Right cardiac atrium (tissue), 5 donors: ENCODE results near the gene SLC44A5. TPM values are rescaled to one million over a fixed set of nuclear protein-coding genes. Genes with fewer than 3 reads are reported as not detected.

Experiments used
- ATAC-seq, 2 donors: fragments of 200-7000 bp; cut with Tn5 transposase; one replicate each; pipeline versions ENCODE4 v1.8.0 to v1.9.1; 2020; ENCODE audit warnings: moderate library complexity in 2 of 2, mild to moderate bottlenecking in 1 of 2
- DNase-seq, 3 donors: peaks; one replicate each; pipeline ENCODE4 v3.0.0-alpha.2; 2020
- H3K27ac ChIP-seq: one replicate; pipeline ENCODE4 v1.5.1; 2013; ENCODE audit warnings: mild to moderate bottlenecking, low read length, control low read depth, moderate library complexity
- H3K27me3 ChIP-seq: one replicate; pipeline ENCODE4 v1.6.1; 2013; ENCODE audit not compliant: control insufficient read depth, insufficient read depth
- H3K4me1 ChIP-seq: one replicate; pipeline ENCODE4 v1.6.1; 2013; ENCODE audit warnings: low read length; ENCODE audit not compliant: control insufficient read depth, insufficient read depth
- H3K4me3 ChIP-seq: one replicate; pipeline ENCODE4 v1.5.1; 2013; ENCODE audit warnings: low read length, control low read depth
- H3K9me3 ChIP-seq: one replicate; pipeline ENCODE4 v1.6.1; 2013; ENCODE audit warnings: low read length; ENCODE audit not compliant: control insufficient read depth
- WGBS: extraction: QIAGEN DNeasy Blood & Tissue Kit; methylation state at CpG from one replicate; pipeline ENCODE4 v1.1.7; 2013; 5-methylcytosine and 5-hydroxymethylcytosine counted together
- intact Hi-C, 4 donors: fragments of 100-400 bp; cut with DNase I; formaldehyde crosslinking; loops; one replicate each; pipeline versions ENCODE4 v1.11.0 to v1.14.0; 2022 to 2023
- polyA plus RNA-seq: library from polyadenylated mRNA; stranded (reverse); fragments of 200-250 nt; gene quantifications from one replicate; pipeline ENCODE4 v1.2.3, GENCODE V29; 2013
- total RNA-seq, 4 donors: library from RNA; stranded (reverse); fragmentation: NEBNext Ultra II Directional; extraction: Animal tissue kit (Norgen Biotek cat#: 25700); gene quantifications; one replicate each; pipeline ENCODE4 v1.2.1, GENCODE V29; 2021
- donor health status: healthy with polysubstance abuse.
- donor health status: DM: no; HTN: yes; CAD: no.
- donor health status: DM: no; HTN: no; CAD: no.
- donor health status: DM: no; HTN: yes; CAD: no; lungs with severe emphysema.
- donor health status: DM: yes; HTN: yes; CAD: no.

Gene SLC44A5
- total and polyA plus RNA-seq, 5 donors, result 0.48 to 4.1 (median 1.2) TPM

DNA sequence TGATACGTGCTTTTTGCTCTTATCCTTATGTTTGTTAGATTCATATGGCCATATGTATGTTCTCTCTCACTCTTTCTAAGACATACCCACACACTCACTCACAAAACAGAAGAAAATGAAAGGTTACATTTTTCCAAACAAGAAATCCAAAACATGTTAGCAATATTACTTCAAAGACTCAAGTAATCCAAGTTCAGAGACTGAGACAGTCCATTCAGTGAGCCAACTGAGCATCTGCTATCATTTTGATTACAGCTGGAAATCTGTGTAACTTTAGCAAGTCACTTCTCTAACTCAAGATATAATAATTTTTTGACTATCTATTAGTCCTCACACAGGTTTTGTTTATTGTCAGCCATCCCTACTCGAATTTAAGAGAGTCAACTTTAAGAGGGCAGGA is 257.9 kb downstream of the SLC44A5 start:
- no peak for DNase-seq
- Histone ChIP-seq H3K27ac (no peak overlapping the region), H3K9me3 (no peaks in the 10 kb centered on the region), H3K27me3 (no peaks in the 10 kb centered on the region), H3K4me3 (no peak overlapping the region), H3K4me1 (no peaks in the 10 kb centered on the region)
- no peak for ATAC-seq
- WGBS, result 55% methylated on average over 2 of the region's 2 CpGs
- intact Hi-C loops, result no loop called here

DNA sequence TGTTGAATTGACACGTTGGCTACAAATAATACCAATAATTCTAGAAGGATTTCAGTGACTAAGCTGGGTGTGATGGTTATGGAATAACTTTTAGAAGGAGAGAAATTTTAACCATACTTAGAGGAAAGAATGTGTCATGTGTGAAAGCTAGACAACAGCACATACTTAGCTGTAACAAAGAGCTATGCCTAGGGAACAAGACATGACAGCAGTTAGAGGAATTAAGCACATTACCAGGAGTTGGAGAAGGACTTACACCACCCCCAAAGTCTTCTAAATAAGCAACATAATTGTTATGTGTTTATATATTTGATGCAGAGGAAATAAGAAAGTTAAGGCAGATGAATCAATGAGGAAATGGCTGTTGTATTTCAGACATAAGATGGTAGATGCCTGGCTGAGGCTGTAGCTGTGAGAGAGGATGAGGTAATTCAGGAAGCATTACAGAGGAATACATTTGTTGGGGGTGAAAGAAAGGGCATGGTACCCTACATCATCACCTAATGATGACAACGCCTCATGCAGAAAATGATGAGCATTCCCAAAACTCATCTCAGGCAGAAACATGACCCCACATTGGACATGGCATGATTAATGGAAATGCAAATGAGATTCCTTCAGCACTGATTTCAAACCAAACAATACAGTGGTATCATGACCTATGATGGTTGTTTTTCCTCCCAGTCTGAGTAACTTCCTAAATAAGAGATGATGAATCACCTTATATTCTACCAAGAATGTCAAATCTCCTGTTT is 265.2 kb downstream of the SLC44A5 start:
- intact Hi-C loops, result no loop called here

DNA sequence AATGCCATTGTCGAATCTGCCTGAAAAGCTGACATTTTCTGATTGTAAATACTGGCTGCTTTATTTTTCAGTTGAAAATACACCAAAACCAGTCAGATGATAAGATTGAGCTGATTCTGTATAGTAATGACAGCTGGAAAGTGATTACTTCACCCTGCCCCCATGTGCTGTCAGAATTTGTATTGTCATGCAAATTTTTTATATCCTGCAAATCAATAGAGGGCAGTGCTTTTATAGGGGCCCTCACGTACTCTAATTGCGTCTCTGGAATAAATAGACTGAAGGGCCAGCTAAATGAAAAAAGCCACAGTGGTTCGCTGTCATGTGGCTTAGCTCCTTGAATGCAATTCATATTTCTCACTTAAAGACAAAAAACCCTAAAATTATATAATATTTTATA is 268.1 kb downstream of the SLC44A5 start:
- intact Hi-C loops, result no loop called here
- no peak for DNase-seq
- ATAC-seq, result no peak
- WGBS, result 75% methylated on average over 4 of the region's 4 CpGs
- Histone ChIP-seq H3K27ac (no peak overlapping the region), H3K4me3 (no peak overlapping the region), H3K4me1 (no peaks in the 10 kb centered on the region), H3K27me3 (no peaks in the 10 kb centered on the region), H3K9me3 (no peaks in the 10 kb centered on the region)

More for the DNA sequence above, 265.2 kb downstream of the SLC44A5 start:
- peak in 1 of 2 donors; percentile 77 for ATAC-seq
- 57% methylated on average over 2 of the region's 2 CpGs for WGBS
- Histone ChIP-seq H3K9me3 (no peaks in the 10 kb centered on the region), H3K4me3 (no peak overlapping the region), H3K4me1 (no peaks in the 10 kb centered on the region), H3K27me3 (no peaks in the 10 kb centered on the region), H3K27ac (no peak overlapping the region)
- DNase-seq, result no peak

DNA sequence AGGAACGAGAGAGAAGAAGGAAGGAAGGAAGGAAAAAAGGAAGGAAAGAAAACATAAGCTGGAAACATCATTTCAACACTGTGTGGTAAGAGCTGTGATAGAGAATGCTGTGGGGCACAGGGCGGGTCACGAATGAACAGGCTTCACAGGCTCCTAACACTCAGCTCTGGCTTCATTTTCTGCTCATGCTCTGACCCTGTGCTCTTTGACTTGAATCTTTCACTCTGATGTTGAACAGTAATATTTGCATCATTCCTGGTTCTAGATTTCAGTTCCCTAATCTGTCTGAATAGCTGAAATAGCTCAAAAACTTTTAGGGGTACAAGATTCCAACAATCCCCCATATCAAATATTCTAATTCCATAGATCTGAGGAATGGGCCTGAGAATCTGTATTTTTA is 269.4 kb downstream of the SLC44A5 start:
- Histone ChIP-seq H3K9me3 (no peaks in the 10 kb centered on the region), H3K27me3 (no peaks in the 10 kb centered on the region), H3K27ac (no peak overlapping the region), H3K4me3 (no peak overlapping the region), H3K4me1 (no peaks in the 10 kb centered on the region)
- 79% methylated on average over 3 of the region's 3 CpGs for WGBS
- no peak for DNase-seq
- no peak for ATAC-seq
- intact Hi-C loops, result no loop called here

DNA sequence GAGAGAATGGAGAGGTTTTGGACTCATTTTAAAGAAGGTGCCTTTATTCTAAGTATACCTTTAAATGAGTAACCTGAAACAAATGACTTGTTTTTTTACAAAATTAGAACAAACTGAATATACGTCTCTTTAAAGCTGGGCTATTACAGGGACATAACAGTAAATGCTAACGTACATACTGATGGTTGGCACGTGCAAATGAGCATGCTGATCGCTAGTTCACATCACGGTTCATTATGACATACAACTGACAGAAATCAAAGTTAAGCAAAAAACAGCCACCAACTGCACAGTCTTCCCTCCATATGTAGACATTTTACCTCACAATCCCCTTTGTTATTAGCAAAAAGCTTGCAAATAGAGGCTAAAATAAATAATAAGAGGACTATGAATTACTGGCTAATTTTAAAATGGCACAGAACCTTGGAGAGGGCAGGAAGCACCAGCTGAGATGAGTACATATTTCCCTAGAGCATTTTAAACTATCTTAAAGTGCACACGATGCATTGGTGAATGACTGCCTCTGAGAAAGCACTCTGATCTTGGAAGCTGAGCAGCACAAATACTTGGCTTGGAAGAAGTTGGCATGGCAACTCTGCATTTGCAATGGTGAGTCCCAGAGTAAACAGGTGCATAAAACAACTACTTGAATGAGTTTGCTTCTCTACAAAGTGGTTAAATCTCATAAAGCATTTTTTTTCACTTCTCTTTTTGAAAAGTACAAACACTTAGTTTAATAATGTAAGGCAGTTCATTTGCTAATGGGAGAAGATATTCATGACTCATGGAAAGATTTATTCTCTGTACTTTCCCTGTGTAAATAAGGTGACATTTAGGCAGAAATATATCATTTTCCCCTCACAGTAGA is 272.1 kb downstream of the SLC44A5 start:
- WGBS, result 77% methylated on average over 6 of the region's 6 CpGs
- intact Hi-C loops, result no loop called here

DNA sequence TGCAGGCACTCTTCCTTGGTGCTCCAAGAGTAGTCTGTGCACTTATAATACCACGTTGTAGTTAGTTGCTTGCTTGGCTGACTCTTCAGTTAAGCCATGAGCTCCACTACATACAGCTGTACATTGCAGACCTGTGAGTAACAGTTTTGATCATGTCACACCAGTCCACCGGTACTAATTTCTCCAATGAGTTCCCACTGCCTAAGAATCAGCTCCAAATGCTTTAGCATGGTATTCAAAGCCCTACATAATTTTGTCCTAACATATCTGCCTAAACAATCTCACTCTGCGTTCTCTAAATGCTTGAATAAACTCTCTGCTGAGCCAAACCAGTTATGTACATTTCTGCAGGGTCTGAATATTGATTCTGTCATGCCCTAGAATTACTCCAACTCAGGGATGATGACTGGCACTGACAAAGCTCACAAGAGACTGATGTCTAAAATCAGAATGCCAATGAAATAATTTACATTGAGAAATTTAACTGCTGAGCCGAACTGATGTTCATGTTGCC is 276.0 kb downstream of the SLC44A5 start:
- no peak overlapping the region for H3K27ac ChIP-seq
- WGBS, result 75% methylated on average over 4 of the region's 4 CpGs
- ATAC-seq, result no peak
- no peaks in the 10 kb centered on the region for H3K27me3 ChIP-seq
- intact Hi-C loops, result no loop called here
- no peak for DNase-seq
- no peak overlapping the region for H3K4me3 ChIP-seq
- H3K9me3 ChIP-seq, result no peaks in the 10 kb centered on the region
- no peaks in the 10 kb centered on the region for H3K4me1 ChIP-seq

More for the DNA sequence above, 272.1 kb downstream of the SLC44A5 start:
- DNase-seq (no peak), ATAC-seq (no peak)
- Histone ChIP-seq H3K27ac (no peak overlapping the region), H3K4me1 (no peaks in the 10 kb centered on the region), H3K9me3 (no peaks in the 10 kb centered on the region), H3K27me3 (no peaks in the 10 kb centered on the region), H3K4me3 (no peak overlapping the region)

DNA sequence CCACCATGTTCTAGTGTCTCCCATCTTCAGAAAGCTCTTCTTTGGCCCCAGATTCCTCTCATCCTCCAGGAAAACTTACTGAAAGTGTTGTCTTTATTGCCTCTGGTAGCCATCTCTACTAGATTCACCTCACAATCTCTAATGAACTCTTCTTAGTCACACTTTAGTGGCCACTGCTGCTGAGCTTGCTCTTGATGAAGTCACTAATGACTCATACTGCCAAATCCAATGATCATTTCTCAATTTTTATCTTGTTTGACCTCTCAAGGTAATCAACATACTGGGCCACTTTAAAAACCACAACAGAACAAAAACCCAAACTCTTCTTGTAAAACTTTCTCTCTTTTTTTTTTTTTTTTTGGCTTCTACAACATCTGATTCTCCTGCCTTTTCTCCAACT is 280.3 kb downstream of the SLC44A5 start:
- H3K27me3 ChIP-seq, result no peaks in the 10 kb centered on the region
- H3K4me1 ChIP-seq, result no peaks in the 10 kb centered on the region
- intact Hi-C loops, result no loop called here
- no peaks in the 10 kb centered on the region for H3K9me3 ChIP-seq
- no peak overlapping the region for H3K4me3 ChIP-seq
- DNase-seq (no peak), ATAC-seq (no peak)
- H3K27ac ChIP-seq, result no peak overlapping the region

DNA sequence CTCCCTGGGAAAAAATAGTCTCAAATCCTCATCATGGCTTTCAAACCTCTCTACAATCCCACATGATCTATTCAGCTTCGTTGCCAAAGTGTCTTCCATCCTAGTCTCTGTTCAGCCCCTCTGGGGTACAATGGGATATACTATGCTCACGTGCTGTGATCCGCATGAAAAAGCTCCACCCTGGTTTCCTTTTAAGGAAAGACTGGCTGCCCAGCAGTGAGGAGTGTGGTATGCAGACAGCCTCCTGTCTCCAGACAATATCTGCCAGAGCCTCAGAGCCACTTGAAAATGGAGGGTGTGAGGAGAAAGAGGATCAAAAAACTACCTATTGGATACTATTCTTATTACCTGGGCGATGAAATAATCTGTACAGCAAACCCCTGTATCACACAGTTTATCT is 282.2 kb downstream of the SLC44A5 start:
- Histone ChIP-seq H3K4me3 (no peak overlapping the region), H3K27ac (no peak overlapping the region), H3K4me1 (no peaks in the 10 kb centered on the region), H3K27me3 (no peaks in the 10 kb centered on the region), H3K9me3 (no peaks in the 10 kb centered on the region)
- 46% methylated on average over 4 of the region's 4 CpGs for WGBS
- intact Hi-C loops, result no loop called here
- ATAC-seq, result no peak
- DNase-seq, result no peak

DNA sequence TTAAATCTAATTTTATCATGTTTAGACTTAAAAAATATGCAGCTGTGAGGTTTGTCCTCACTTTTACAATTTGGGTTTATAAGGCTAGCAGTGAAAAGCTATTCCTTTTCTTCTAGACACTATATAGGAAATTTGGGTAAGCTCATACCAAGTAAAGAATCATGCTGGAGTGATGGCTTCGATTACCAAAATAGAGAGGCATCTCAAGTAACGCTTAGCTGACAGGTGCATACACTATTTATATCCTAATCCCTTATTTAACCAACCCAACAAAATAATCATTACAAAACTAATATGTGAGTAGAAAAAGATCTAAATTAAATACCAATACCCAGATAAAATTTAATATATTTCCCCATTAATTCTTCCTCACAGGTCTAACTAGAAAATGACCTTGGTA is 283.5 kb downstream of the SLC44A5 start:
- H3K27me3 ChIP-seq, result no peaks in the 10 kb centered on the region
- ATAC-seq, result no peak
- H3K27ac ChIP-seq, result no peak overlapping the region
- H3K4me1 ChIP-seq, result no peaks in the 10 kb centered on the region
- WGBS, result 74% methylated on average over 2 of the region's 2 CpGs
- intact Hi-C loops, result no loop called here
- no peak for DNase-seq
- H3K9me3 ChIP-seq, result no peaks in the 10 kb centered on the region
- no peak overlapping the region for H3K4me3 ChIP-seq

DNA sequence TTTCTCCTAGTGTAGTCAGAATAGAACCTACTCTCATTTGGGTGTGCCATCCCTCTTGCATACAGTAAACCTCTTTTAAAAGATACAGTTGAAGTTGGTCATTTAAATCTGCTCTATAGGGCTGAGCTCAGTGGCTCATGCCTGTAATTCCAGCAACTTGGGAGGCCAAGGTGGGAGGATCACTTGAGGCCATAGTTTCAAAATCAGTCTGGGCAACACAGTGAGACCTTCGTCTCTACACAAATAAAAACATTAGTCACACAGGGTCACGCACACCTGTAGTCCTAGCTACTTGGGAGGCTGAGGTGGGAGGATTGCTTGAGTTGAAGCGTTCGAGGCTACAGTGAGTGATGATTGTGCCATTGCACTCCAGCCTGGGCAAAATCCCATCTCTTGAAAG is 292.9 kb downstream of the SLC44A5 start:
- Histone ChIP-seq H3K4me1 (no peaks in the 10 kb centered on the region), H3K4me3 (no peak overlapping the region), H3K27ac (no peak overlapping the region), H3K27me3 (no peaks in the 10 kb centered on the region), H3K9me3 (no peaks in the 10 kb centered on the region)
- intact Hi-C loops, result no loop called here
- 87% methylated on average over 4 of the region's 4 CpGs for WGBS
- ATAC-seq, result no peak
- no peak for DNase-seq

DNA sequence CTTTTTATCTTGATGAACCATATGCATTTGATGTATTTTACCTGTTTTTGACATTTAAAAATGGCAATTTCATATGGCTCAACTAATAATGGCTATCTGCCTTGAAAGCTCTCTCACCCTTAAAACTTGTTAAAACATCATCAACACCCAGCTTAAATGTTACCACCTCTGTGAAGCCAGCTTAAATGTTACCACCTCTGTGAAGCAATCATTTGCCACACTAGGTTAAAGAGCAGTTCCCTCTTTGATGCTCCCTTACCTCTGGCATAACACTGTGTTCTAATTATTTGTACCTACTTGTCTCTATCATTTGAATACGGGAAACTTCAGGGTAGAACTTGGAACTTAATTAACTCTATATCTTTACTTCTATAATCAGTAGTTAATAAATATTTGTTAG is 294.7 kb downstream of the SLC44A5 start:
- H3K27ac ChIP-seq, result no peak overlapping the region
- H3K27me3 ChIP-seq, result no peaks in the 10 kb centered on the region
- H3K9me3 ChIP-seq, result no peaks in the 10 kb centered on the region
- ATAC-seq (no peak), DNase-seq (no peak)
- H3K4me3 ChIP-seq, result no peak overlapping the region
- no peaks in the 10 kb centered on the region for H3K4me1 ChIP-seq
- WGBS, result 46% methylated on average over 1 of the region's 1 CpG
- intact Hi-C loops, result no loop called here
